Osteoblast (primary cell): ENCODE results near the gene COL13A1. TPM values are rescaled to one million over a fixed set of nuclear protein-coding genes. Genes with fewer than 3 reads are reported as not detected.

Experiments
- DNase-seq: peaks from one replicate; pipeline ENCODE4 v3.0.0; 2011; ENCODE audit warnings: low spot score, mixed read lengths; ENCODE audit not compliant: insufficient read length; ENCODE audit errors: missing footprints
- H2AFZ ChIP-seq: 2 replicates; pipeline ENCODE4 v1.6.0; 2011; ENCODE audit warnings: mild to moderate bottlenecking, low read length
- H3K27ac ChIP-seq: 2 replicates; pipeline ENCODE4 v1.5.1; 2011; ENCODE audit warnings: mild to moderate bottlenecking, low read depth, low read length, moderate library complexity
- H3K27me3 ChIP-seq: 2 replicates; pipeline ENCODE4 v1.6.0; 2012; ENCODE audit warnings: mild to moderate bottlenecking, control low read depth, inconsistent platforms, low read length, moderate library complexity; ENCODE audit not compliant: insufficient read depth
- H3K36me3 ChIP-seq: 2 replicates; pipeline ENCODE4 v1.5.1; 2011; ENCODE audit warnings: mild to moderate bottlenecking, low read length, control low read depth, moderate library complexity; ENCODE audit not compliant: insufficient read depth
- H3K4me1 ChIP-seq: 2 replicates; pipeline ENCODE4 v1.5.1; 2011; ENCODE audit warnings: mild to moderate bottlenecking, low read length, control low read depth, moderate library complexity; ENCODE audit not compliant: insufficient read depth
- H3K4me2 ChIP-seq: 2 replicates; pipeline ENCODE4 v1.6.0; 2011; ENCODE audit warnings: mild to moderate bottlenecking, low read length; ENCODE audit not compliant: insufficient read depth
- H3K4me3 ChIP-seq: fragments of 200-600 bp; sonication (generic); 3 replicates; pipeline ENCODE4 v1.5.1; 2012; ENCODE audit warnings: mild to moderate bottlenecking, low read length, inconsistent platforms; ENCODE audit not compliant: insufficient read depth
- H3K79me2 ChIP-seq: 2 replicates; pipeline ENCODE4 v1.6.0; 2012; ENCODE audit warnings: mild to moderate bottlenecking, low read length, control low read depth, inconsistent platforms; ENCODE audit not compliant: insufficient read depth
- H3K9me3 ChIP-seq: 2 replicates; pipeline ENCODE4 v1.5.1; 2011; ENCODE audit warnings: low read depth, low read length, control low read depth
- H4K20me1 ChIP-seq: 2 replicates; pipeline ENCODE4 v1.6.0; 2012; ENCODE audit warnings: mild to moderate bottlenecking, low read length, control low read depth; ENCODE audit not compliant: insufficient read depth
- CTCF ChIP-seq: IDR thresholded peaks from 2 replicates; pipeline ENCODE4 v1.5.1; 2011; ENCODE audit warnings: mild to moderate bottlenecking, low read depth, low read length, moderate library complexity; ENCODE audit errors: extremely low read depth
- total RNA-seq: library from RNA; depleted of rRNA; stranded (reverse); fragments of >200 nt; gene quantifications from 2 replicates; pipeline ENCODE4 v1.2.3, GENCODE V29; 2012

The COL13A1 gene
- total RNA-seq, 1 donor: 1.1 TPM

GRCh38 chr10:69955211-69955805 is 153.6 kb downstream of the COL13A1 start:
- H3K9me3 ChIP-seq: no peaks in the 10 kb centered on the region
- no peaks in the 10 kb centered on the region for H3K36me3 ChIP-seq
- H3K27ac ChIP-seq: no peak overlapping the region
- no peaks in the 10 kb centered on the region for H3K79me2 ChIP-seq
- H2AFZ ChIP-seq: no peak overlapping the region
- DNase-seq: no peak
- no peak overlapping the region for H3K4me3 ChIP-seq
- no peaks in the 10 kb centered on the region for H4K20me1 ChIP-seq
- H3K4me2 ChIP-seq: no peak overlapping the region
- TF ChIP-seq CTCF: no peak
- H3K4me1 ChIP-seq: no peaks in the 10 kb centered on the region
- H3K27me3 ChIP-seq: no peaks in the 10 kb centered on the region

- no peaks in the 10 kb centered on the region for H3K79me2 ChIP-seq
- no peaks in the 10 kb centered on the region for H4K20me1 ChIP-seq
- no peak for TF ChIP-seq CTCF
- no peak overlapping the region for H3K4me3 ChIP-seq
- no peaks in the 10 kb centered on the region for H3K9me3 ChIP-seq
- H2AFZ ChIP-seq: no peak overlapping the region
- H3K36me3 ChIP-seq: no peaks in the 10 kb centered on the region
- no peak overlapping the region for H3K4me2 ChIP-seq
- no peak overlapping the region for H3K27ac ChIP-seq
- no peaks in the 10 kb centered on the region for H3K4me1 ChIP-seq
- H3K27me3 ChIP-seq: no peaks in the 10 kb centered on the region
- peak; percentile 69 for DNase-seq
Measured at GRCh38 chr10:69955897-69956740, 154.4 kb downstream of the COL13A1 start.

- Histone ChIP-seq H4K20me1 (no peaks in the 10 kb centered on the region), H3K4me2 (no peak overlapping the region), H3K36me3 (no peaks in the 10 kb centered on the region), H3K4me1 (no peaks in the 10 kb centered on the region), H3K27ac (no peak overlapping the region), H2AFZ (no peak overlapping the region), H3K27me3 (no peaks in the 10 kb centered on the region), H3K9me3 (no peaks in the 10 kb centered on the region), H3K4me3 (no peak overlapping the region), H3K79me2 (no peaks in the 10 kb centered on the region)
- no peak for TF ChIP-seq CTCF
- no peak for DNase-seq
Measured at GRCh38 chr10:69956741-69957230, 155.1 kb downstream of the COL13A1 start.

GRCh38 chr10:69957241-69957885 is 155.7 kb downstream of the COL13A1 start:
- no peaks in the 10 kb centered on the region for H3K9me3 ChIP-seq
- H3K4me2 ChIP-seq: no peak overlapping the region
- H3K36me3 ChIP-seq: no peaks in the 10 kb centered on the region
- no peaks in the 10 kb centered on the region for H4K20me1 ChIP-seq
- no peaks in the 10 kb centered on the region for H3K79me2 ChIP-seq
- H3K4me3 ChIP-seq: no peak overlapping the region
- no peak for DNase-seq
- no peak for TF ChIP-seq CTCF
- H3K27ac ChIP-seq: no peak overlapping the region
- H3K4me1 ChIP-seq: no peaks in the 10 kb centered on the region
- H2AFZ ChIP-seq: no peak overlapping the region
- H3K27me3 ChIP-seq: no peaks in the 10 kb centered on the region
